ENCODE measurements around the gene CHRNA7.
"Not testable (repeated sequence)": the region's sequence is repeated elsewhere in the genome, so short reads cannot be mapped to it uniquely, and the experiment has no call there.

Gene CHRNA7

DNA sequence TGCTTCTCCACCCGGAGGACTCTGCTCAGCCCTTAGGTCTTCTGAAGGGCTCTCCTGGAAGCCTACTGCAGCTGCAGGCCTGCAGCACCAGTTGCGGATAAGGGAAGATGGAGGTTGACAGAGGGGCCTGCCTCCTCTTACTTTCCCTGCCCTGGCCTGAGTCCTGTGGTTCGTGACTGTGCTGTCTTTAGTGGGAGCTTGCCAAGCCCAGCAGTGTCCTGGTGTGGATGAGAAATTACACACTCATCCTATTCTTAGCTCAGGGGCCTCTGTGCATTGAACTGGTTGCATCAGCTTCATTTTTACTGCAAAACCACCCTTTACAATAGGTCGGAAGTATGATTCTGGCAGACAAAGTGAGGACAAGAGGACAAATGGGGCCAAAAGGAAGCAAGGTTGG is 163.5 kb downstream of the CHRNA7 start:
- DNase-seq (ENCODE audit: low read depth in 2 of 2), result not testable (repeated sequence)

DNA sequence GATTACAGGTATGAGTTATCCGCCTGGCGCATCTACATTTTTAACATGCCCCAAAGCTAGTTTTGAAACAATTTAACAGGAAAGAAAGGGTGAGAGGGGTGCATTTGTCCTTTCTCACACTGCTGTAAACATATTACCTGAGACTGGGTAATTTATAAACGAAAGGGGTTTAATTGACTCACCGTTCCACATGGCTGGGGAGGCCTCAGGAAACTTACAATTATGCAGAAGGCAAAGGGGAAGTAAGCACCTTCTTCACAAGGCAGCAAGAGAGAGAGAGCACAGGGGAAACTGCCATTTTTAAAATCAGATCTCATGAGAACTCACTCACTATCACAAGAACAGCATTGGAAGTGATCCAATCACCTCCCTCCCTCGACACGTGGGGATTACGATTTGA is 165.9 kb downstream of the CHRNA7 start:
- DNase-seq (ENCODE audit: low read depth in 2 of 2), result not testable (repeated sequence)

DNA sequence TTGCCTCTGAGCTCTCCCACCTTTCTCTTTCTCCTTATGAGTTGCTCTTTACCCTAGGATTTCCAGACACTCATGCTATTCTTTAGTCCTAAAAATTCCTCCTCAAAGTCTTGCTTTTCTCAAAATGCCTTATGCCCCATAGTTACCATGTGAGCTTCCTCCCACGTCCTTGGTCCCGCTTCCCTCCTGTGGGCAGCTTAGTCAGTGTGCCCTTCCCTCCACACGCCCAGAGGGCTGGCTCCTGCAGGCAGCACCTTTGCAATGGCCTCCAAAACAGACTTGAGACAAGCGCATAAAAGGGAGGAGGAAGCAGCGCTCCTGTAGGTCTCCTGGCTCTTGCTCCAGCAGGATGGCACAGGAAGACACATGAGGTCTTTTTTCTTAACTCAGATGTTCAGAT is 168.6 kb downstream of the CHRNA7 start:
- not testable (repeated sequence) for DNase-seq (ENCODE audit: low read depth in 2 of 2)

DNA sequence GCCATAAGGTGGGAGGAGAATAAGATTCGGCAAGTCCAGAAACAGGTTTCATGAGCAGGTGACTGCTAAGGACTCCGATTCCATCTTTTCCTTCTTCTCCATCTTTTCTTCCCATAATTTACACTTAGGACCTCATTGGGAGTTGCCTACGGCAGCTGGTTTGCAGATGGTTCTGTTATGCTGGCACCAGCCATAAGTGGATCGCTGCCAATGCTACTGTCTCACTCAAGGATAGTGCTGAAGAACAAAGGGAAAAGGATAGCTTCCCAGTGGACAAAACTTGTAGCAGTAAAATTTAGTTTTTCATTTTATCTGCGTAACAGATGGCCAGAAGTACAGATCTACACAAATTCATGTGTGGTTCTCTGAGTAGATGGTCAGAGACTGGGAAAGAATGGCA is 178.8 kb downstream of the CHRNA7 start:
- not testable (repeated sequence) for DNase-seq (ENCODE audit: low read depth in 2 of 2)

DNA sequence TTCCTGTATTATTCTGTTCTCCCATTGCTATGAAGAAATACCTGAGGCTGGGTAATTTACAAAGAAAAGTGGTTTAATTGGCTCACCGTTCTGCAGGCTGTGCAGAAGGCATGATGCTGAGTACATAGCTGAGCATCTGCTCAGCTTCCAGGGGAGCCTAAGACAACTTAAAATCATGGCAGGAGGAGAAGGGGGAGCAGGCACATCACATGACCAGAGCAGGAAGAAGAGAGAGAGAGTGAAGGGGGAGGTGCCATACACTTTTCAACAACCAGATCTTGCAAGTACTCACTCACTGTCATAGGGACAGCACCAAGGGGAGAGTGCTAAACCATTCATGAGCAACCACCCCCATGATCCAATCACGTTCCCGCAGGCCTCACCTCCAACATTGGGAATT is 188.4 kb downstream of the CHRNA7 start:
- no peak for DNase-seq (ENCODE audit: low read depth in 2 of 2)

All from stimulated activated CD4-positive, alpha-beta T cell treated with anti-CD3 and anti-CD28 coated beads, Interleukin-4, amount 100 ng/mL, for 48 hours (primary cell).